IMR-90 (cell line): Measurements from ENCODE around the gene GLI1.

Experiments used
- BHLHE40 ChIP-seq: fragments of 150-350 bp; IDR thresholded peaks from 2 replicates; pipeline ENCODE4 v1.6.1; 2016; ENCODE audit warnings: mild to moderate bottlenecking, low read depth, low read length
- CEBPB ChIP-seq: IDR thresholded peaks from 2 replicates; pipeline ENCODE4 v1.6.1; 2012; ENCODE audit warnings: low read depth, low read length, improper control_type of control experiment
- CTCF ChIP-seq: conservative IDR thresholded peaks from 2 replicates; pipeline ENCODE4 v1.5.1; 2012; ENCODE audit warnings: mild to moderate bottlenecking, low read depth, low read length, improper control_type of control experiment
- FOS ChIP-seq: fragments of 150-350 bp; IDR thresholded peaks from 2 replicates; pipeline ENCODE4 v1.6.1; 2016; ENCODE audit warnings: low read depth, low read length
- MAFK ChIP-seq: IDR thresholded peaks from 2 replicates; pipeline ENCODE4 v1.6.1; 2012; ENCODE audit warnings: low read depth, low read length, improper control_type of control experiment
- MAZ ChIP-seq: IDR thresholded peaks from 2 replicates; pipeline ENCODE4 v1.6.1; 2012; ENCODE audit warnings: low read depth, mild to moderate bottlenecking, low read length, improper control_type of control experiment, moderate library complexity, borderline replicate concordance
- POLR2A ChIP-seq: IDR thresholded peaks from 2 replicates; pipeline ENCODE4 v1.6.1; 2012; ENCODE audit warnings: mild to moderate bottlenecking, low read depth, low read length
- RAD21 ChIP-seq: IDR thresholded peaks from 2 replicates; pipeline ENCODE4 v1.6.1; 2012; ENCODE audit warnings: low read length, improper control_type of control experiment
- RCOR1 ChIP-seq: IDR thresholded peaks from 2 replicates; pipeline ENCODE4 v1.6.1; 2012; ENCODE audit warnings: mild to moderate bottlenecking, low read length, improper control_type of control experiment; ENCODE audit not compliant: insufficient replicate concordance
- RFX5 ChIP-seq: IDR thresholded peaks from 2 replicates; pipeline ENCODE4 v1.8.0; 2012; ENCODE audit warnings: low read depth, mild to moderate bottlenecking, low read length, moderate library complexity
- SMC3 ChIP-seq: fragments of 150-350 bp; IDR thresholded peaks from 2 replicates; pipeline ENCODE4 v1.6.1; 2016; ENCODE audit warnings: low read depth, mild to moderate bottlenecking, antibody characterized with exemption, low read length, moderate library complexity
- USF2 ChIP-seq: fragments of 150-350 bp; IDR thresholded peaks from 2 replicates; pipeline ENCODE4 v1.6.1; 2017; ENCODE audit warnings: mild to moderate bottlenecking, antibody characterized with exemption, low read length, low read depth
- TF ChIP-seq, protein P1 (sequence below): fragments of 150-350 bp; IDR thresholded peaks from 2 replicates; pipeline ENCODE4 v1.6.1; 2016; ENCODE audit warnings: low read depth, mild to moderate bottlenecking, low read length, moderate library complexity, borderline replicate concordance

GRCh38 chr12:57456145-57456700 is 3.4 kb upstream of the GLI1 start:
- TF ChIP-seq CTCF (peak; percentile 50), MAZ (no peak), POLR2A (no peak), CEBPB (no peak), RAD21 (peak; percentile 35), MAFK (no peak), USF2 (no peak), RFX5 (no peak), SMC3 (peak; percentile 23; the same call in 1 of the 2 replicates), BHLHE40 (no peak), RCOR1 (no peak), FOS (no peak)
- TF ChIP-seq, protein P1, sequence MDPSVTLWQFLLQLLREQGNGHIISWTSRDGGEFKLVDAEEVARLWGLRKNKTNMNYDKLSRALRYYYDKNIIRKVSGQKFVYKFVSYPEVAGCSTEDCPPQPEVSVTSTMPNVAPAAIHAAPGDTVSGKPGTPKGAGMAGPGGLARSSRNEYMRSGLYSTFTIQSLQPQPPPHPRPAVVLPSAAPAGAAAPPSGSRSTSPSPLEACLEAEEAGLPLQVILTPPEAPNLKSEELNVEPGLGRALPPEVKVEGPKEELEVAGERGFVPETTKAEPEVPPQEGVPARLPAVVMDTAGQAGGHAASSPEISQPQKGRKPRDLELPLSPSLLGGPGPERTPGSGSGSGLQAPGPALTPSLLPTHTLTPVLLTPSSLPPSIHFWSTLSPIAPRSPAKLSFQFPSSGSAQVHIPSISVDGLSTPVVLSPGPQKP, result no peak
